ENCODE results near the gene C12orf50.
"Not testable (repeated sequence)": the region's sequence is repeated elsewhere in the genome, so short reads cannot be mapped to it uniquely, and the experiment has no call there.

Gene C12orf50, protein sequence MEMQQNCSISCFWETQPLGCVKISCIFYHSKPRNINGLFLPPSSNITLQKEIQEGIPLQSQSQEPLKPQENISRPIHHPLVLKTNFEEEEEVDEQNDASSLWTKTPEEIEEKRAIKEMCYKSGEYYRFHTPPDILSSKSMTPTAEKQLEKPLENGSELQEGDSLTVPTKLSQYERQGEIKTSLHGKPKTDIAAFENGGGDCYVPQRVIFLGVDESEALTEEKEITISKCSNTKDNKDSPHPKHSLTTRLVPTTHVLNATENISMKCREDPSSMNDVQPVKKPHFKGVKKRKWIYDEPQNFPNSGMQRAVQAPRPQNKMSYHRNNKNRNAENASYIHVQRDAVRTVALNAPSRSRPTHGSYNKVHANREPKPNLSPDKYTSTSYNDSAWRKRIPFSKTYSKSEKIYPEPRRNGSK

DNA sequence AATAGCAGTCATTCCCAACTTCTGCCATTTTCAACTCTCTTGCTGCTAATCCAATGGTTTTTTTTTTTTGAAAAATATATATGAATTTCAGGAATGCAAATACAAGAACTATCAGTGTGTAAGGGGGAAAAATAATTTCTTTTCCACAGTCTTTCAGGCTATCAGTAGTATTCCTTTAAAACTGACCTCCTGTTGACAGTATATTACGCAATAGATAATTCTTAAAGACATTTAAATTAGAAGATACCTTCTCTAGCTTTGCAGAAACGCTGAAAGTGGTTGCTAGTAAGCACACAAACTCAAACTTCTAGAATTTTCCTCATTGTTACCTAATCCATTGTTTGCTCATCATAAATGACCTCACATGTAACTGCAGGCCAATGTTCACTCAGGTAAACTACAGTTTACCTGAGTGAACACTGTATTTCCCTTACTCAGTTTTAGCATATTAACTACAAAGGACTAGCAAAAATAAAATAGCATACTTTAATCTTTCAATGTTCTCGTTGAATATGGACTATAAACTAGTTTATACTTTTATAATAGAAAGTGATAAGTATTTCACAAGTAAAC, at the start of gene C12orf50:
Gene C12orf50, minus strand, starts transcription at position 309 of the 573 bp plus-strand sequence. CDS start 2,439 bp downstream, outside the sequence.
- no peak for DNase-seq

DNA sequence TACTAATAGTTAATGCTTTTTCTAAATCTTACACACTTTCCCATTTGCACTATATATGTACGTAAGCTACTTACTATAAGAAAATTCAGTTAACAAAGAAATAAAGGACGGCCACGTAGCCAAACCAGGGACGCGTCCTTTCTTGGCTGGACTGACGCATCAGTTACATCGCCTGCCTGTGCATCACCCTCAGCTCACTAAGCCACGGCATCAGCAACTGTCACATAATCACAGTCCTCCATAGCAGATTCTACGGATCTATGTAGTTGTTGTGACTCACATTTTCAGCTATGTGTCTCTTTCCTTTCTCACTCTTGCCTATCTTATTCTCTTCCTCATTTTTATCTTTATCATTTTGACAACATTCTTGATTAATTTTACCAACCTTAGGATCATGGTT, 38.1 kb upstream of the C12orf50 start:
- DNase-seq: no peak

GRCh38 chr12:88063375-88063774, 34.2 kb upstream of the C12orf50 start:
- DNase-seq: no peak

DNA sequence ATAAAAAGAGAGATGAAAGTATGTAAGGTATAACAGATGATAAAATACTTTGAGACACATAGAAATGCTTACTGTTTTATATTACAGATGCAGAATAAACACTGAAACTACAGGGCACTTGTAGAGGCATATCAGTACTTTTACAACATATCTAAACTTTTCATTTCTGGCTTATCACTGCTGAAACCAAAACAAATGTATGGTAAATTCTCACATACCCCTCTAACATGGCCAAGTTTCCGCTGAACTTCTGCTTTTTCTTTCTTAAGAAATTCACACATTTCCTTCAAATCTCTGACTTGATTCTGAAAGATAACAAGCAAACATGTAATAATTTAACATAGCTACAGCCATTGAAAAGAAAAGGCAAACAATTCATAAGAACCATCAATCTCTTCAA, 33.3 kb upstream of the C12orf50 start:
- DNase-seq: no peak

DNA sequence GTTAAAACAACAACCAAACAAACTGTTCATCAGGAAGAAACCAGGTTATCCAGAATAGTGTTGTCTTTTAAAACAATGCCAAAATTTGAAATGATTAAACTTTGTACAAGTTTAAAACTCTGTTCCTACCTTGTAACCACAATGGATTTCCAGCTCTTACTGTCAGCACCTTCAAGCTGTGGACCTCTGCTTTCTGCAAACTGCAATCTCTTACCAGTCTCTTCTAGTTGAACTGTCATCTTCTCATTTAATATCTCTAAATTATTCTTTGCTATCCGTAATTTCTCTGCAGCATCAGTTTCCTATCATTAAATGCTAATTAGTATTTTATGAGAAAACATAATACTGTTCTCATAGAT, 29.5 kb upstream of the C12orf50 start:
- no peak for DNase-seq

GRCh38 chr12:88057994-88058718, 29.0 kb upstream of the C12orf50 start:
- no peak for DNase-seq

- no peak for DNase-seq
These were observed 27.4 kb upstream of the C12orf50 start for GRCh38 chr12:88056571-88056970.

- DNase-seq: no peak
These were observed 23.5 kb upstream of the C12orf50 start for GRCh38 chr12:88052686-88053085.

- DNase-seq: no peak
These were observed 14.8 kb upstream of the C12orf50 start for GRCh38 chr12:88044035-88044434.

GRCh38 chr12:88037770-88038169, 8.6 kb upstream of the C12orf50 start:
- no peak for DNase-seq

DNA sequence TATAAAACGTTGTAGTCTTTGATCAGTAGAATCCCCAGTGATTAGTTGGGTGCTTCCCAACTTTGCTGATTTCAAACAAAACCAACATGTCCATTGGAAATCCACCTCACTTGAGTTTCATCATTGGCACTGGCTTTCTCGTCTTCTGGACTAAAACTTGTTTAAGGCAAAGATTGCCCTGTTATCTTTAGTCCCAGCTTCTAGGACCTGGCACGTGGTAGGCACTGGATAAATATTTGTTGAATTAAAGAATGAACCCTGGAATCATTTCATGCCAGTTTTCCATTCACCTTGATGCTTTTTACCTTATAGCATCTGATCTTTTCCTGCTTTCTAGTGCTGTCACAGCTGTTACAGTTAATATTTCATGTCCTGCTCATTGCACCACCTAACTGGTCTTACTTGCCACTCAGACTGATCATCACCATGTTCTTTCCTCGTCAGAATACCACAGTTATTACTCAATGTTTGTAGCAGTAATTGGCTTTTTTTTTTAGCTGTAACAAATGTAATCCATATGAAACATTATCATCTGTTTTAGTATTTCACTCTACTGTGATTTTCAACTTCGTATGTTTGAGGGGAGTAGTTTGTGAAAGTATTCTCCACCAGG, 7.3 kb upstream of the C12orf50 start:
- no peak for DNase-seq

DNA sequence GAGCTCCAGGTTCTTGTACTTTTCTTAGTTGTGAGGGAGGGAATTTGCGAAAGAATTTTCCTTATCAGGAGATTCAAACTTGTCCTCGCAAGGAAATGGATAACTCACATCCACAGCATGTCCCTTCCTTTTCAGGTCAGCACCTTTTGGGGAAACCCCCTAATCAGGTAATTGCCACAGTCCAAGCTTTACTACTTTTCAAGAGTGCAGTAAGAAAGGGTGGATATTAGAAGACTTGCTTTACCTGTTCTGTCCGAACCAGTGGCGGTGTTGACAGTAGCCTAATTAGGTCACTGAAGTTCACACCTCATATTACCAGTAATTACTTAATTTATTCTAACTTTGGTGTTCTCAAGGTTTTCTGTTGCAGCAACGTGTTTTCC, 6.7 kb upstream of the C12orf50 start:
- DNase-seq: no peak

DNA sequence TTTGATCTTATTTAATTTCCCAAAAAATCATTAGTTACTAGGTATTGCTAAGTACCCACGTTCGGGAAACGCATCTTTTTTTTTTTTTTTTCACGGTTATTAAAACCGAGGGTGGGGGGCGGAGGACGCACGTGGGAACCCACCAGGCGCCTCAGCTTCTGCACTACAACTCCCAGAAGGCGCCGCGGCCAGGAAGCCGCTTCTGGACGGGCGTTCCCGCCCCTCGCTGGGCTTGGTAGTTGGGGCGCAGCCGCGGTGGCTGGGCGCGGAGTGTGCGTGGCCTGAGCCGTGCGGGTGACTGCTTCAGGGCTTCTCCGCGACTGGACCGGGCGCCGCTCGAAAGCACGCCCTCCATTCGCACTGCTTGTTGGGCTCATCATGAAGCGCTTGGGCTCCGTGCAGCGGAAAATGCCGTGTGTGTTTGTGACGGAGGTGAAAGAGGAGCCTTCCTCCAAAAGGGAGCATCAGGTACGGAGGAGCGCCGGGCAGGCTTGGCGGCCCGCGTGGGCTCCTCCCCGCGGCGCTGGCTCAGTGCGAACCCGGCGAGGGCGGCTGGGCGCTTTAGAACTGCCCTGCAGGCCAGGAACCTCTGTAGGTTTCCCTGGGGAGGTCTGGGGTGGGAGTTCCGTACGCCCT, 6.2 kb upstream of the C12orf50 start:
- peak; percentile 87 to 90 for DNase-seq

- not testable (repeated sequence) for DNase-seq
These were observed 2.0 kb upstream of the C12orf50 start for GRCh38 chr12:88031161-88031560.

GRCh38 chr12:88026196-88026595, 3.0 kb downstream of the C12orf50 start:
- no peak for DNase-seq

- DNase-seq: no peak
These were observed 11.2 kb downstream of the C12orf50 start for GRCh38 chr12:88017964-88018363.

DNA sequence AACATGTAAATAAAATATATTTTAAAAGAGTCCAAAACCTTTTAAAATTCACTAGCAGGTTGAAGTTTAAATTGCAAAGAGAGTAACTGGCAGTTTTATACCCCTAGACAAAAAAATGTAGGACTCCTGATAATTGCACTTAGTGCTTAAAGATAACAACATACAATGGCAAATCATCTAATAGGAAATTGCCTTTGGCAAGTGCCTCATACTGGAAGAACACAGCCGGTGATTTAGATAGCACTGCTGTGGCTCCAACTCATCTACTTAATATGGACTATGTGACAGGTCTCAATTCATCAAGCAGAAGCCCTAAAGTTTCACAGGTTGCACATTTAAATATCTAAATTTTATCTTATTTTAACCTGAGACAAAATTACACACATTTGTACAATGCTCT, 13.4 kb downstream of the C12orf50 start:
- no peak for DNase-seq

- no peak for DNase-seq
These were observed 17.4 kb downstream of the C12orf50 start for GRCh38 chr12:88011755-88012154.

DNA sequence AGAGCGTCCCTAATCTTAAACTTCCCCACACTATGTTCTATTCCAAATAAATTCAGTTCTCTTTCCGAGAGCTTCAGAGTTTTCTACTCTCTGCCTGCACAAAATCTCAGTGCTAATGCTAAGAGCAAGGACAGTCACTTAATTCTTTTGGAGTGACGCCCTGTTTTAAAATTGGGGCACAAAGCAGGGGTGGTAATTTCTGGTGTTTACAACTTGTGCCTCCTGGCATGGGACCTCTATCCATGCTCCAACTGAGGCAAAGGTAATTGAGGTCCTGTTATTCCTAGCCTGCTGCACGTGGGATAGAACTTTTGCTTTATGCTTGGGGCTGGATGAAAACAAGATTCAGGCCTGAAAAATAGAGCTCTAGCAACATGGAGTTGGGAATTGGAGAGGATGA, 22.9 kb downstream of the C12orf50 start:
- no peak for DNase-seq

GRCh38 chr12:88001327-88001726, 27.9 kb downstream of the C12orf50 start:
- DNase-seq: no peak

GRCh38 chr12:87995581-87996178, 33.5 kb downstream of the C12orf50 start:
- peak; percentile 45 to 47 for DNase-seq

DNA sequence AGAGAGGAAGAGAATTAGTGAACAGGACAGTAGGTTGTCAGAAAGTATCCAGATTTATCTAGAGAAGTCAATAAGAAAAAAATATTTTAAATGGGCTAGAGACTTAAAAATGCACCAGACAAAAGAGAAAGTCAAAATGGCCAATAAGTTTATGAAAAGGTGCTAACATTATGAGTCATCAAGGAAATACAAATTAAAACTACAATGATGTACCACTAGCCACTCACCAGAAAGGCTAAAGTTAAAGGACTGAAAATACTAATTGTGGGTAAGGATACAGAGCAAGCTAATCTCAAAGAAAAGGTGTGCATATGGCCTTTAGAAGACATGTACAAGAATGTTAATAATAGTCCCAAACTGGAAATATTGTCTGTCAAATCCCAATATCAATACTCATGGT, 37.7 kb downstream of the C12orf50 start:
- no peak for DNase-seq

GRCh38 chr12:87988534-87988933, 40.7 kb downstream of the C12orf50 start:
- DNase-seq: no peak
